ENCODE measurements around the gene ZNF879. TPM values are rescaled to one million over a fixed set of nuclear protein-coding genes. Genes with fewer than 3 reads are reported as not detected.

The ZNF879 gene
- total RNA-seq: 1.9 and 2.3 TPM in 2 replicates

DNA sequence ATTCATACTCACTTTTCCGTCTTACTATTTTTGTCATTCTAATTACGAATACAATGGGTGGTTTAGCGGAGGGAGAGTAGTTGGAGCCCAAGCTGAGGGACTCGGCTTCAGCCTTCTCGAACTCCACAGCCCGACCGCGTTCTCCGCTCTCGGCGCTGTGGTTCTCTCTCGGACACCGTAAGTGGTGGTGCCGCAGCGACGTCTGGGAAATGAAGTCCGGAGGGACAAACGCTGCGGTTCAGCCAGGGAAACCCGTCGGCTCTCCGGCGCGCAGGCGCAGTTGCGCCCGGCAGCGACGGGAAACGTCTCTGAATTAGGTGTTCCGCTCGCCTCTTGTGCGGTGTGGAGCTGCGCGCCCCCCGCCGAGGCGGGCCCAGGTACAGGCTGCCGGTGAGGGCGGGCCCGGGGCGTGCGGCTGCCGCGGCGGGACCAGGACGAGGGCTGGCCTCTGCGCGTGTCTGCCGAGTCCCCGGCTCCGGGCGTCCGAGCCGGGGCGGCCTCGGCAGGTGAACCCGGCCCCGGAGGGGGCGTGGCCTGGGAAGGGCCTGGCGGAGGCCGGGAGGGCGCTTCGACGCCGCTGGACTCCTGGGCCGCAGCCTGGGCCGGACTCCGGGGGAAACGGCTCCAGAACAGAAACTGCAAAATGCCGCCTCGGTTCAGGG is at the start of gene ZNF879:
TSS of gene ZNF879 (plus strand) at position 277 of the 662 bp plus-strand sequence. CDS start 1,201 bp downstream, outside the sequence.
- Mint-ChIP-seq H3K4me1 (ENCODE audit: low read depth) (peaks cover 5% of the 10 kb centered on the region), H3K4me3 (ENCODE audit: low read depth) (peak within 1 kb of the TSS; percentile 91), H3K27me3 (ENCODE audit: low read depth) (peaks cover 3% of the 10 kb centered on the region), H3K9me3 (peaks cover 39% of the 10 kb centered on the region), H3K27ac (peak within 1 kb of the TSS; percentile 74), H3K36me3 (ENCODE audit: low read depth) (peaks cover 43% of the 10 kb centered on the region)
- intact Hi-C loops (cut with micrococcal nuclease): loop anchor here (1.0 to 2.0 kb wide), 4 partner anchors 37 to 397 kb away; partner anchors contain the start of genes ZNF354A, ZNF354B and ZNF354C
- peak; percentile 90 for DNase-seq (ENCODE audit: low spot score)

DNA sequence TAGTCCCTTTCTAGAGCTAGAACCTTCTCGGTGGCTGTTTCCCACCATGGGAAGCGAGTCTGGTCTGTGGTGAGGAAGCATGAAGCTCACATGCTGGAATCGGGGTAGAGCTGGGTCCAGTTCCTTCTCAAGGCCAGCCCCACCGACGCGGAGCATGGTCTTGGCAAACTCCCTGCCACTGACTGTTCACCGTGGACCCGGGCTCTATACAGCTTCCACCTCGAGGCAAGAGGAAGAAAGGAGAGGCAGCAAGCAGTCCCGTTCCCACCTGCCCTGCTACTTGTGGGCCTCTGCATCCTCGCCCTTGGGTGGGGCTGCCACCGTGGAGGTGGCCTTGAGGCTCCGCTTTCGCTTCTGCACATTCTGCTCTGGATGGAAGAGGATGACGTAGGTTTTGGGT is 42.2 kb upstream of the ZNF879 start:
- H3K36me3 Mint-ChIP-seq (ENCODE audit: low read depth): no peaks in the 10 kb centered on the region
- H3K4me3 Mint-ChIP-seq (ENCODE audit: low read depth): no peak overlapping the region
- H3K4me1 Mint-ChIP-seq (ENCODE audit: low read depth): no peaks in the 10 kb centered on the region
- DNase-seq (ENCODE audit: low spot score): no peak
- intact Hi-C loops (cut with micrococcal nuclease): no loop called here
- peaks cover 71% of the 10 kb centered on the region for H3K9me3 Mint-ChIP-seq
- H3K27me3 Mint-ChIP-seq (ENCODE audit: low read depth): no peaks in the 10 kb centered on the region
- H3K27ac Mint-ChIP-seq: no peak overlapping the region

DNA sequence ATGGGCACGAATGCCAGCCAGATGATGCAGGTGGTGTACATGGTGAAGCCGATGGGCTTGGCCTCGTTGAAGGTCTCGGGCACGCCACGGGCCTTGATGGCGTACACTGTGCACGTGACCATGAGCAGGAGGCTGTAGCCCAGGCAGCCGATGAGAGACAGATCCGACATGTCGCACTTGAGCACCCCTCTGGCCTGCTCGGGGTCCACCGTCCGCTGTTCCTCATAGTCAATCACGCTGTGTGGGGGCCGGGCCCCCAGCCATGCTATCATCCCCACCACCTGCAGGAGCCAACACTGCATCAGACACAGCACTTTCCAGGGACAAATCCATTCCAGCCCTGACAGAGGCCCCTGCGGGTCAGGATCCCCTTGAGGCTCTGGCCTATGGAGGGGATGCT is 40.7 kb upstream of the ZNF879 start:
- Mint-ChIP-seq H3K4me3 (ENCODE audit: low read depth) (no peak overlapping the region), H3K9me3 (peaks cover 66% of the 10 kb centered on the region), H3K27me3 (ENCODE audit: low read depth) (no peaks in the 10 kb centered on the region), H3K27ac (no peak overlapping the region), H3K36me3 (ENCODE audit: low read depth) (no peaks in the 10 kb centered on the region), H3K4me1 (ENCODE audit: low read depth) (no peaks in the 10 kb centered on the region)
- intact Hi-C loops (cut with micrococcal nuclease): no loop called here
- no peak for DNase-seq (ENCODE audit: low spot score)

DNA sequence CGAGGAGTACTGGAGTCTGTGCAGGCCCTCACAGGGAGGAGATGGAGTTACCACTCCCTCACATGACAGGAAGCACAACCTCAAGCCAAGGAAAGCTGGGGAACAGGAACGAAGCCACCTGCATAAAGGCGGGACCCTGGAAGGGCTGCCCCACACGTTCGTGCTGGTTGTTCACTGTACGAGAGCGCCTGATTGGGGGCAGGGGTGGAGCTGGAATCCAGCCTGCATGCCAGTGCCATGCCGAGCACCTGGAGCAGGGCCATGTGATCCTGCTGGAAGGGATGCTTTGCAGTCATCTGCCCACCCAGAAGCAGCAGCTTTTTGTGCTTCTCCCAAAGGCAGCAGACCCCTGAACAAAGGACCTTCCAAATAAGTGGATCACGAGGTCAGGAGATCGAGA is 39.9 kb upstream of the ZNF879 start:
- intact Hi-C loops (cut with micrococcal nuclease): no loop called here
- H3K9me3 Mint-ChIP-seq: peaks cover 64% of the 10 kb centered on the region

DNA sequence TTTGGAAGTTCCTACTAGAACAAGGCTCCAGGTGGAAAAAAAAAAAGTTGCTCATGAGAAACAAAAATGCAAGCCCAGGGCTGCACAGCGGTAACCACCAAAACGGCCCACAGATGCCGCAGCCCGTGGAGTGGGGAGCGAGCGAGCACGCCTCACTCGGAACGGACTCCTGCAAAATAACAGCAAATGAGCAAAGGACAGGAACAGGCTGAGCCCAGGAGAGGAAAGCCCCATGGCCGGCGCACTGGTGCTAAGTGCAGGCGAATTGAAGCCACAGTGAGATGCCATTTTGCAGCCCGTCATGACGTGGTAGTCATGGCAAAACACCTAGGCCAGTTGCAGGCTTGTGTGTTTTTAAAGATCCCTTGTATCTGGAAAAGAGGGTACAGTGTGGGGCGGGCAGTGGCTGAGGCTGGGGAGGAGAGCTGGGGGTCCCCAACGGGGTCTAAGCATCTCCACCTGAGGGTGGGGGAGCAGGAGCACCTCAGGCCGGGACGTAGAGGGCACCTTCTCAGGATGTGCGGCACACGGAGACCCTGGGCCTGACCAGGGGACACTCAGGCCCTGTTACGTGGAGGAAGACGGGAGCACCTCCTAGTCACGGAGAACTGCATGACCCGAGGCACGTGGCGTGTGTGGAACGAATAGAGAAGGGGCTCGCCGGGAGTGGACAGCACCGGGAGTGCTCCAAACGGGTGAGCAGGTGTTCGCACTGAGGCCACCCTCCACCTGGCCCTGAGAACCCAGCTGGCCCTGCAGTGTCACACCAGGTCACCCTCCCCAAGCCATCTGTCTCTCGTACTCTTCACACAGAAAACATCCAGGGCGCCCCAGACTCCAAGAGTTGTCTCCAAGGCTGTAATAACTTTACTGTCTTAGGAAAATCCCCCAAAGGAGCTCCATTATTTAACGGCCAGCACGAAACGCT is 39.2 kb upstream of the ZNF879 start:
- Mint-ChIP-seq H3K4me3 (ENCODE audit: low read depth) (no peak overlapping the region), H3K4me1 (ENCODE audit: low read depth) (no peaks in the 10 kb centered on the region), H3K27me3 (ENCODE audit: low read depth) (no peaks in the 10 kb centered on the region), H3K27ac (no peak overlapping the region), H3K9me3 (peaks cover 60% of the 10 kb centered on the region), H3K36me3 (ENCODE audit: low read depth) (no peaks in the 10 kb centered on the region)
- DNase-seq (ENCODE audit: low spot score): no peak
- intact Hi-C loops (cut with micrococcal nuclease): no loop called here

More for the DNA sequence above, 39.9 kb upstream of the ZNF879 start:
- H3K4me1 Mint-ChIP-seq (ENCODE audit: low read depth): no peaks in the 10 kb centered on the region
- H3K36me3 Mint-ChIP-seq (ENCODE audit: low read depth): no peaks in the 10 kb centered on the region
- no peak for DNase-seq (ENCODE audit: low spot score)
- no peaks in the 10 kb centered on the region for H3K27me3 Mint-ChIP-seq (ENCODE audit: low read depth)
- no peak overlapping the region for H3K4me3 Mint-ChIP-seq (ENCODE audit: low read depth)
- H3K27ac Mint-ChIP-seq: no peak overlapping the region

DNA sequence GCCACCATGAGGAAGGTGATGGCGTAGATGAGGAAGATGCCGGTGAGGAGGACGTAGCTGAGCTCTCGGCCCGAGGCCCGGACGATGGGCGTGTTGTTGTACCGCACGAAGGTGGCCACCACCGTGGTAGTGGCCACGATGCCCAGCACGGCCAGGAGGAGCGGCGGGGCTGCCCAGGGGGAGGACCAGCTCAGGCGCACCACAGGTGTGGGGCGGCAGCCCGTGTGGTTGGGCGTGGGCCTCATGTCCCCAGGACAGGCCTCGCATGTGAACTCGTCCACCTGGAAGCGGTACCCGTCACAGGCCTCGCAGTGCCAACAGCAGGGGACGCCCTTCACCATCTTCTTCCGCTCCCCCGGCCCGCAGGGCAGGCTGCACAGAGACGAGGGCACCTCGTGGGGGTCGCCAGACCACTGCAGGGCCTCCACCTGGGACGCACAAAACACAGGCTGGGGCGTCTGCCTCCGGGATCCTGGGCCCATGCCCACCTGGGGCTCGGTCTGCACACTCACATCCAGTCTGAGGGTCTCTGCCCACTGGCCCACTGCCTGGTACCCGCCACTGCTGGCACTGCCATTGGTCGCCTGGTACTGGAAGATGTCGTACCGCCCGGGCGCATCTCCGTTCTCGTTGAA is 37.2 kb upstream of the ZNF879 start:
- H3K27me3 Mint-ChIP-seq (ENCODE audit: low read depth): no peaks in the 10 kb centered on the region
- intact Hi-C loops (cut with micrococcal nuclease): no loop called here

DNA sequence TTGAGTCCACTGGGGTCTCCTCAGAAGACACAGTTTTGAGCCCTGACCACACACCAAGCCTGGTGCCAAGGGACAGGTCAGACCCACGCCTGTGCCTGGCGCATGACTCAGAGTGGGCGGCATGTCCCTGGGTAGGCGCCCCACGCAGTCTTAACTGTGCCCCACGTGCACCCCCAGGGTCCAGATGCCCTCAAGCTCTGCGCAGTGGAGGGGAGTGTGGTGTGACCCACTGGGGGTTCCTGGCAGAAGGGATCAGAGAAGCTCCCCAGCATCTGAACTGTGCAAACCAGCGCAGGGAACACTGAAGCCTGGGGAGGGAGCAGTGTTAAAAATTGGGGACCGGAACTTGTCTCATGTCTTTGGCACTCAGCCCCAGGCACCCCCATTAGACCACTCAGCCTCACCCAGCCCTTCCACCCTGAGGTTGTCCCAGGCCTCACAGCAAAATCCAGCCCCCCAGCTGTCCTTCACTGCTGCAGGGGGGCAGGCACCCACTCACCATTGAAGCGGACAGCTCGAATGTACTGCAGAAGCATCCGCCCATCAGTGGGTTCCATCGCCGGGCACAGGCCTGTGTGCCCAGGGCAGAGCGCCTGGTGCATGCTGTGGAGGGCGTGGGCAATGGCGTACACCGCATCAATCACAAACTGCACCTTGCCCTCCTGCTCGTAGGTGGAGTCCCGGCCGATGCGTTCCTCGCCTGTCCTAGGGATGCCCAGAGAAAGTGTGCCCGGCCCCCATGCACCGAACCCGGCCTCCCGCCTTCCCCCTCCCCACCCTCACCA is 35.0 kb upstream of the ZNF879 start:
- intact Hi-C loops (cut with micrococcal nuclease): no loop called here
- H3K4me3 Mint-ChIP-seq (ENCODE audit: low read depth): no peak overlapping the region
- H3K27ac Mint-ChIP-seq: no peak overlapping the region
- no peak for DNase-seq (ENCODE audit: low spot score)
- no peaks in the 10 kb centered on the region for H3K4me1 Mint-ChIP-seq (ENCODE audit: low read depth)
- peaks cover 11% of the 10 kb centered on the region for H3K27me3 Mint-ChIP-seq (ENCODE audit: low read depth)
- no peaks in the 10 kb centered on the region for H3K36me3 Mint-ChIP-seq (ENCODE audit: low read depth)
- peaks cover 36% of the 10 kb centered on the region for H3K9me3 Mint-ChIP-seq

More for the DNA sequence above, 37.2 kb upstream of the ZNF879 start:
- DNase-seq (ENCODE audit: low spot score): no peak
- Mint-ChIP-seq H3K36me3 (ENCODE audit: low read depth) (no peaks in the 10 kb centered on the region), H3K4me1 (ENCODE audit: low read depth) (no peaks in the 10 kb centered on the region), H3K27ac (no peak overlapping the region), H3K9me3 (peaks cover 55% of the 10 kb centered on the region), H3K4me3 (ENCODE audit: low read depth) (no peak overlapping the region)

DNA sequence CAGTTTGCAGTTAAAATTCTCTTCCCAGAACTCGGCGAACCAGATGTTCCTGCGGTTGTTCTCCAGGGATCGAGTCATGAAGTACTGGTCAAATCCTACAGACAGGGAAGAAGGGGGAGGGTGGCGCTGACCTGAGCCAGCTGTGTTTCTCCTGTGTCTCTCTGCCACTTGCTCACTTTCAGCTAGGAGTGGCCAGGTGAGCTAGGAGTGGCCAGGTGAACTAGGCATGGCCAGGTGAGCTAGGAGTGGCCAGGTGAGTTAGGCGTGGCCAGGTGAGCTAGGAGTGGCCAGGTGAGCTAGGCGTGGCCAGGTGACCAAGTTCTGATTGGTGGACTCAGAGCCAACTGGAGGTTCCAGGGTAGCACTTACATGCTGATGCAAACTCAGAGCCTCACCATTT is 34.3 kb upstream of the ZNF879 start:
- Mint-ChIP-seq H3K36me3 (ENCODE audit: low read depth) (no peaks in the 10 kb centered on the region), H3K4me1 (ENCODE audit: low read depth) (no peaks in the 10 kb centered on the region), H3K4me3 (ENCODE audit: low read depth) (no peak overlapping the region), H3K27ac (no peak overlapping the region), H3K9me3 (peaks cover 31% of the 10 kb centered on the region), H3K27me3 (ENCODE audit: low read depth) (peaks cover 12% of the 10 kb centered on the region)
- intact Hi-C loops (cut with micrococcal nuclease): no loop called here
- DNase-seq (ENCODE audit: low spot score): no peak

DNA sequence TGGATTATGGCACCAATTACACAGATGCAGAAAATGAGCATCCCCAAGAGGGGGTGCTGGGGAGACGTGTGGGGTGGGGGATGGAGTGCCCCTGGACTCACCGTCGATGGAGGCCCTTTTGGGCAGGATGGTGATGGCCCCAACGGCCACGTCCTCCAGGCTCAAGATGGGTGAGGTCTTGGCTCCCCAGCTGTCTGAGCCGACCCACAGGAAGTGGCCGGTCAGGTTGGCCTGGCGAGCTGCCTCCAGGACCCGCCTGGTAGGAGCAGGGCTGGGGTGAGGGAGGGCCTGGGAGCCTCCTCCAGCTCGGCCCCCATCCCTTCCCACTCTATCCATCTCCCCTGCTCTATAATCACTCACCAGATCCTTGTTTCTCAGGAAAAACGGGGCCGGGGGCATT is 33.1 kb upstream of the ZNF879 start:
- Mint-ChIP-seq H3K36me3 (ENCODE audit: low read depth) (no peaks in the 10 kb centered on the region), H3K4me1 (ENCODE audit: low read depth) (no peaks in the 10 kb centered on the region), H3K27me3 (ENCODE audit: low read depth) (peaks cover 15% of the 10 kb centered on the region), H3K27ac (no peak overlapping the region), H3K4me3 (ENCODE audit: low read depth) (no peak overlapping the region), H3K9me3 (peaks cover 35% of the 10 kb centered on the region)
- DNase-seq (ENCODE audit: low spot score): no peak
- intact Hi-C loops (cut with micrococcal nuclease): no loop called here

DNA sequence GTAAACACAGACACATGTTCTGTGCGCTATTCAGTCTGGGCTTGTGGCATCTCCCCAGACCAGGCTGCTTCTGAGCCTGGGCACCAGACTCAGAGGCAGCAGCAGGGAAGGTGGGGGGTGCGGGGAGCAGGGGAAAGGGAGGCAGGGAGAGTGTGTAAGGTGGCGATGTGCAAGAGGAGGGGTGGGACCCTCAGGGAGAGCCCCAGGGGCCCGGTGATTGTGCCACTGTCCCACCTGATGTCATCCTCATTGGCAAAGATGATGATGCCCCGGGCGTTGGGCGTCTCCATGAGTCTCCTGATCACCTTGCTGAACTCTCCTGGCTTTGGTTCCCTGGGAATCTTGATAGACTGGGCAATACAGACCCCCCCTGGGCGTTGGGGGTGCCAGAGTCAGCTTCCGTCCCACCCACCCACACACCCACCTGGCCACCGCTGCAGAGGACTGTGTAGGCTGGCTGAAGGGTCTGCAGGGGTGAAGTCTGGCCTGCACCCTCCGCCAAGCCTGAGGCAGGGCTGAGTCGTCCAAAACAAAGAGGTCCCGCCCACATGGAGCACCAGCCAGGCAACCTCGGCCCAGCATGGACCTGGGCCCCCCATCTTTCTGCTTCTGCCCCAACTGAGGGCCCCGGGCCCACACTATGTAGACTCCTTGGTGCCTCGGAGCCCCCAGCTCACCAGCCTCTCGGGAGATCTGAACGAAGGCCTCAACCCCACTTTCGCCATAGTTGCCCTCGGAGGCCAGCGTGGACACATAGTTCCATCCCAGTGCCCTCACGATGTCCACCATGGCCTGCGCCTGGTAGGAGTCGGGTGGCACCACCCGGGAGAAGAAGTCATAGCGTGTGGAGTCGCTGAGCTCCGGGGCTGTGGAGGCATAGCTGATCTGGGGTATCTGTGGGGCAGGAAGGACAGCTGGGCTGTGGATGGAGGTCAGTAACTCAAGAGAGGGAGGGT is 32.1 kb upstream of the ZNF879 start:
- intact Hi-C loops (cut with micrococcal nuclease): no loop called here
- H3K27me3 Mint-ChIP-seq (ENCODE audit: low read depth): peaks cover 19% of the 10 kb centered on the region
- no peaks in the 10 kb centered on the region for H3K36me3 Mint-ChIP-seq (ENCODE audit: low read depth)
- no peaks in the 10 kb centered on the region for H3K4me1 Mint-ChIP-seq (ENCODE audit: low read depth)
- H3K27ac Mint-ChIP-seq: no peak overlapping the region
- no peak for DNase-seq (ENCODE audit: low spot score)
- H3K9me3 Mint-ChIP-seq: peaks cover 30% of the 10 kb centered on the region
- no peak overlapping the region for H3K4me3 Mint-ChIP-seq (ENCODE audit: low read depth)

DNA sequence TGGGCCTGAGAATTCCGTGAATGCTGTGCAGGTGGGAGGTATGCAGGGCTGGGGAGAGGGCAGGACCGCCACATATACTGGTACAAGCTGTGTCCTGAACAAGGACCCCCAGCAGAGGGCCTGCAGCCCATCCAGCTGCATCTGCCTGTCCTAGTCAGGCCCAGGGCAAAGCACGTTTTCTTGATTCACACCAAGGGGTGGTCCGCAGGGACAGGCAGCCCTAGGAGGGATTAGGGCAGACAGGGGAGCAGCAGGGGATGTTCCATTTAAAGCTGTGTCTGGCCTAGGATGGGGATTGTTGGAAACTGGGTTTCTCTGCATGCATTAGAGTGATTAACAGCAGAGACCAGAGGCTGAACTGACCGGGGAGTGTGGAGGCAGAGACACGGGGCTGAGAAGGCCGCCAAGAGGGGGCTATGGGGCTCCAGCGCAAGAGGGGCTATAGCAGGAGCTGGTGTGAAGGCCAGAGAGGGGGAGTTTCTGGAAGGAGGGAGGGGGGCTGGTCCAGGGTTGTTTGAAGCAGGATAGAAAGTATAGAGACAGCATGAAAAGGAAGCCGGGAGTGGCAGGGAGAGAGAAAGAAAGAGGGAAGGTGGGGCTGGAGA is 31.2 kb upstream of the ZNF879 start:
- Mint-ChIP-seq H3K9me3 (peaks cover 27% of the 10 kb centered on the region), H3K4me3 (ENCODE audit: low read depth) (no peak overlapping the region), H3K4me1 (ENCODE audit: low read depth) (no peaks in the 10 kb centered on the region), H3K27ac (no peak overlapping the region), H3K27me3 (ENCODE audit: low read depth) (peaks cover 19% of the 10 kb centered on the region), H3K36me3 (ENCODE audit: low read depth) (no peaks in the 10 kb centered on the region)
- DNase-seq (ENCODE audit: low spot score): no peak
- intact Hi-C loops (cut with micrococcal nuclease): no loop called here
